H1 (cell line): ENCODE measurements around the gene MLEC. TPM values are rescaled to one million over a fixed set of nuclear protein-coding genes. Genes with fewer than 3 reads are reported as not detected.

Experiments
- CTCF ChIA-PET: fragments of 300-600 bp; sonication (Branson Sonifier 250); formaldehyde crosslinking; loops from one replicate; lab custom pipeline; 2021; ENCODE audit not compliant: partially characterized antibody; lab: Charles Lee
- POLR2A ChIA-PET: fragments of 300-600 bp; sonication (Branson Sonifier 250); formaldehyde crosslinking; loops from one replicate; lab custom pipeline; 2021; ENCODE audit warnings: inconsistent platforms; ENCODE audit not compliant: partially characterized antibody; lab: Charles Lee
- DNase-seq, 2 experiments: peaks; one replicate each; pipeline versions ENCODE4 v3.0.0 to v3.0.0-alpha.2; 2010 to 2022; ENCODE audit warnings: low spot score in 2 of 2, low read depth in 1 of 2, mixed read lengths in 1 of 2
- FAIRE-seq: peaks from 2 replicates; lab custom pipeline; 2011; peaks lifted over from hg19 to GRCh38; lab: Jason Lieb, UNC
- H2AFZ ChIP-seq: 2 replicates; pipeline ENCODE4 v1.8.1; 2012; ENCODE audit warnings: low read length, inconsistent platforms
- H2AK5ac ChIP-seq: 2 replicates; pipeline ENCODE4 v1.6.1; 2013; ENCODE audit warnings: low read depth, low read length
- H2BK120ac ChIP-seq: replicated peaks from 2 replicates; pipeline ENCODE3; 2013; ENCODE audit warnings: low read depth, low read length, inconsistent platforms
- H2BK12ac ChIP-seq: 2 replicates; pipeline ENCODE4 v1.6.1; 2013; ENCODE audit warnings: low read depth, low read length
- H2BK15ac ChIP-seq: 2 replicates; pipeline ENCODE4 v1.6.1; 2013; ENCODE audit warnings: low read length
- H2BK20ac ChIP-seq: 2 replicates; pipeline ENCODE4 v1.6.1; 2013; ENCODE audit warnings: low read length
- H2BK5ac ChIP-seq: 2 replicates; pipeline ENCODE4 v1.6.1; 2013; ENCODE audit warnings: low read depth, low read length
- H3K14ac ChIP-seq: 2 replicates; pipeline ENCODE4 v1.6.1; 2013; ENCODE audit warnings: inconsistent platforms; ENCODE audit not compliant: insufficient read length
- H3K18ac ChIP-seq: 2 replicates; pipeline ENCODE4 v1.6.1; 2013; ENCODE audit warnings: low read length; ENCODE audit errors: extremely low read depth
- H3K23ac ChIP-seq: 2 replicates; pipeline ENCODE4 v1.6.1; 2013; ENCODE audit warnings: inconsistent platforms; ENCODE audit not compliant: insufficient read length
- H3K23me2 ChIP-seq: 2 replicates; pipeline ENCODE4 v1.6.1; 2013; ENCODE audit warnings: low read depth, low read length
- H3K27ac ChIP-seq: 2 replicates; pipeline ENCODE4 v1.6.1; 2011; ENCODE audit warnings: low read depth, low read length, inconsistent platforms
- H3K27me3 ChIP-seq, 4 experiments: replicated peaks in 1 of 4; 1 replicate in 1 of 4; 2 replicates in 3 of 4; pipeline versions ENCODE4 v1.6.1 to v1.8.1; 2011 to 2013; ENCODE audit warnings: low read length in 3 of 4, mild to moderate bottlenecking in 3 of 4, inconsistent platforms in 2 of 4, mixed read lengths in 2 of 4, moderate library complexity in 1 of 4; ENCODE audit not compliant: control insufficient read depth in 3 of 4, insufficient read depth in 3 of 4; ENCODE audit errors: extremely low read depth in 1 of 4
- H3K36me3 ChIP-seq, 4 experiments: 2 replicates each; pipeline versions ENCODE4 v1.6.1 to v1.8.1; 2011 to 2013; ENCODE audit warnings: mild to moderate bottlenecking in 4 of 4, low read length in 3 of 4, moderate library complexity in 2 of 4, control low read depth in 1 of 4, inconsistent platforms in 1 of 4; ENCODE audit not compliant: insufficient read depth in 4 of 4, control insufficient read depth in 2 of 4
- H3K4ac ChIP-seq: replicated peaks from 2 replicates; pipeline ENCODE3; 2013; ENCODE audit warnings: low read length, low read depth, mixed read lengths, inconsistent platforms; ENCODE audit not compliant: insufficient read length
- H3K4me1 ChIP-seq, 4 experiments: replicated peaks in 1 of 4; 1 replicate in 1 of 4; 2 replicates in 3 of 4; pipeline versions ENCODE4 v1.6.1 to v1.8.1; 2011 to 2013; ENCODE audit warnings: low read length in 3 of 4, inconsistent platforms in 2 of 4, mixed read lengths in 1 of 4; ENCODE audit not compliant: insufficient read depth in 4 of 4, control insufficient read depth in 3 of 4
- H3K4me2 ChIP-seq, 2 experiments: 2 replicates each; pipeline versions ENCODE4 v1.6.1 to v1.8.1; 2011 to 2013; ENCODE audit warnings: low read depth in 2 of 2, low read length in 2 of 2, control low read depth in 1 of 2, inconsistent platforms in 1 of 2, mild to moderate bottlenecking in 1 of 2; ENCODE audit not compliant: insufficient read depth in 1 of 2
- H3K4me3 ChIP-seq, 4 experiments: fragments of 200-600, 300-600 bp in 1 of 4; sonication (generic), shearing (Covaris generic), sonication (Bioruptor Twin) in 1 of 4; 2 replicates each; pipeline versions ENCODE4 v1.5.1 to v1.8.1; 2011 to 2016; ENCODE audit warnings: low read length in 4 of 4, low read depth in 3 of 4, control low read depth in 2 of 4, inconsistent platforms in 2 of 4, mild to moderate bottlenecking in 2 of 4, mixed read lengths in 1 of 4, moderate library complexity in 1 of 4; ENCODE audit not compliant: insufficient read depth in 2 of 4; ENCODE audit errors: extremely low read depth in 1 of 4
- H3K56ac ChIP-seq: replicated peaks from 2 replicates; pipeline ENCODE3; 2013; ENCODE audit warnings: low read depth, mild to moderate bottlenecking, mixed read lengths, low read length, inconsistent platforms; ENCODE audit not compliant: insufficient read length
- H3K79me1 ChIP-seq: 2 replicates; pipeline ENCODE4 v1.6.1; 2013; ENCODE audit warnings: low read depth, low read length, control low read depth
- H3K79me2 ChIP-seq, 2 experiments: 2 replicates each; pipeline versions ENCODE4 v1.6.1 to v1.8.1; 2012 to 2013; ENCODE audit warnings: low read length in 2 of 2, mild to moderate bottlenecking in 2 of 2, inconsistent platforms in 1 of 2; ENCODE audit not compliant: insufficient read depth in 2 of 2, control insufficient read depth in 1 of 2
- H3K9ac ChIP-seq, 4 experiments: replicated peaks in 1 of 4; 1 replicate in 1 of 4; 2 replicates in 3 of 4; pipeline versions ENCODE4 v1.6.1 to v1.8.1; 2011 to 2013; ENCODE audit warnings: low read depth in 3 of 4, low read length in 3 of 4, control low read depth in 2 of 4, mild to moderate bottlenecking in 2 of 4, moderate library complexity in 2 of 4, inconsistent platforms in 1 of 4; ENCODE audit errors: extremely low read depth in 1 of 4
- H3K9me3 ChIP-seq, 2 experiments: 2 replicates each; pipeline versions ENCODE4 v1.6.1 to v1.8.1; 2012 to 2013; ENCODE audit warnings: mild to moderate bottlenecking in 2 of 2, moderate library complexity in 2 of 2, control low read depth in 1 of 2, inconsistent platforms in 1 of 2, low read depth in 1 of 2, low read length in 1 of 2, mixed read lengths in 1 of 2; ENCODE audit not compliant: insufficient read depth in 2 of 2
- H4K20me1 ChIP-seq, 2 experiments: replicated peaks in 1 of 2; 2 replicates each; pipeline versions ENCODE3 to v1.8.1; 2011 to 2013; ENCODE audit warnings: inconsistent platforms in 2 of 2, low read length in 2 of 2, mild to moderate bottlenecking in 1 of 2; ENCODE audit not compliant: insufficient read depth in 2 of 2, control insufficient read depth in 1 of 2
- H4K5ac ChIP-seq: 2 replicates; pipeline ENCODE4 v1.6.1; 2013; ENCODE audit warnings: low read length, low read depth, mixed read lengths, inconsistent platforms; ENCODE audit not compliant: insufficient read length
- H4K8ac ChIP-seq: 2 replicates; pipeline ENCODE4 v1.8.0; 2013; ENCODE audit warnings: mild to moderate bottlenecking, moderate library complexity, low read length, inconsistent platforms; ENCODE audit not compliant: insufficient read depth; ENCODE audit errors: extremely low read depth
- H4K91ac ChIP-seq: replicated peaks from 2 replicates; pipeline ENCODE3; 2013; ENCODE audit warnings: low read length, mixed read lengths, inconsistent platforms; ENCODE audit not compliant: insufficient read length
- CBX8 ChIP-seq: fragments of 300-800, 300-1000 bp; sonication (generic); IDR thresholded peaks from 2 replicates; pipeline ENCODE4 v1.7.1; 2016; ENCODE audit warnings: low read depth, low read length, borderline replicate concordance
- EGR1 ChIP-seq: IDR thresholded peaks from 2 replicates; pipeline ENCODE4 v1.6.1; 2011; ENCODE audit warnings: low read depth, low read length, borderline replicate concordance
- EP300 ChIP-seq, 2 experiments: IDR thresholded peaks; 1 replicate in 1 of 2; 2 replicates in 1 of 2; pipeline ENCODE4 v1.6.1; 2011 to 2012; ENCODE audit warnings: low read depth in 2 of 2, low read length in 2 of 2, mild to moderate bottlenecking in 2 of 2, borderline replicate concordance in 1 of 2, inconsistent platforms in 1 of 2, moderate library complexity in 1 of 2
- EZH2 ChIP-seq: fragments of 200-600 bp; sonication (generic); IDR thresholded peaks from 2 replicates; pipeline ENCODE4 v1.7.1; 2012; ENCODE audit warnings: low read depth, mild to moderate bottlenecking, moderate library complexity, low read length, inconsistent platforms; ENCODE audit not compliant: severe bottlenecking
- HDAC2 ChIP-seq, 2 experiments: fragments of 300-600 bp in 1 of 2; sonication (generic) in 1 of 2; IDR thresholded peaks; 2 replicates each; pipeline ENCODE4 v1.6.1; 2011 to 2012; ENCODE audit warnings: low read depth in 2 of 2, low read length in 2 of 2, mild to moderate bottlenecking in 2 of 2, moderate library complexity in 2 of 2, borderline replicate concordance in 1 of 2, inconsistent platforms in 1 of 2
- HDAC6 ChIP-seq: IDR thresholded peaks from one replicate; pipeline ENCODE4 v1.7.1; 2012; ENCODE audit warnings: low read depth, mild to moderate bottlenecking, inconsistent platforms, low read length, moderate library complexity
- KDM1A ChIP-seq: fragments of 200-600, 300-600 bp; sonication (generic); IDR thresholded peaks from 2 replicates; pipeline ENCODE4 v1.7.1; 2016; ENCODE audit warnings: mild to moderate bottlenecking, low read length, borderline replicate concordance
- RXRA ChIP-seq: IDR thresholded peaks from 2 replicates; pipeline ENCODE4 v1.6.1; 2011; ENCODE audit warnings: low read depth, mild to moderate bottlenecking, low read length, moderate library complexity; ENCODE audit not compliant: insufficient read depth
- SIN3A ChIP-seq, 2 experiments: IDR thresholded peaks in 1 of 2; conservative IDR thresholded peaks in 1 of 2; 2 replicates each; pipeline ENCODE4 v1.6.1; 2011 to 2012; ENCODE audit warnings: low read length in 2 of 2, improper control_type of control experiment in 1 of 2, low read depth in 1 of 2, mild to moderate bottlenecking in 1 of 2
- SIX5 ChIP-seq: IDR thresholded peaks from 2 replicates; pipeline ENCODE4 v1.6.1; 2011; ENCODE audit warnings: mild to moderate bottlenecking, low read depth, low read length
- TAF1 ChIP-seq: IDR thresholded peaks from 2 replicates; pipeline ENCODE4 v1.6.1; 2011; ENCODE audit warnings: mild to moderate bottlenecking, low read depth, low read length
- ZNF274 ChIP-seq: IDR thresholded peaks from 2 replicates; pipeline ENCODE4 v1.7.0; 2012; ENCODE audit warnings: low read length, borderline replicate concordance; ENCODE audit errors: extremely low read depth
- WGBS, 2 experiments: shearing (Covaris generic) in 1 of 2; methylation state at CpG; one replicate each; pipeline versions ENCODE4 v1.1.6 to v1.1.7; 2013 to 2015; ENCODE audit warnings: low lambda C conversion rate in 2 of 2, mixed read lengths in 2 of 2, inconsistent platforms in 1 of 2, low coverage in 1 of 2, missing lambda C conversion rate in 1 of 2; ENCODE audit not compliant: insufficient replicate concordance in 2 of 2, insufficient coverage in 1 of 2, insufficient read length in 1 of 2; ENCODE audit errors: extremely low coverage in 1 of 2, missing lambda C conversion rate in 1 of 2; 5-methylcytosine and 5-hydroxymethylcytosine counted together
- polyA plus RNA-seq, 7 experiments: library from polyadenylated mRNA; depleted of rRNA in 3 of 7; stranded (reverse) in 5 of 7; unstranded in 2 of 7; fragments of >200 nt in 5 of 7; fragments of 200-250 nt in 2 of 7; gene quantifications; 1 replicate in 5 of 7; 2 replicates in 1 of 7; 4 replicates in 1 of 7; pipeline versions ENCODE4 v1.2.1 to v1.2.3, GENCODE V29; 2011 to 2013; ENCODE audit warnings: missing spikeins in 2 of 7, mixed read lengths in 2 of 7
- total RNA-seq: library from RNA; stranded (reverse); fragmentation: NEBNext Ultra II Directional; extraction: Animal tissue kit (Norgen Biotek cat#: 25700); gene quantifications from 2 replicates; pipeline ENCODE4 v1.2.1, GENCODE V29; 2021
- TF ChIP-seq, protein P1 (sequence below): IDR thresholded peaks from 2 replicates; pipeline ENCODE4 v1.6.1; 2012; ENCODE audit warnings: inconsistent platforms

The MLEC gene
- total and polyA plus RNA-seq, 2 of the 8 experiments (the other 6 are each of a cell fraction or from before 2014, with no cell fraction given): 37.1 to 260 TPM

DNA sequence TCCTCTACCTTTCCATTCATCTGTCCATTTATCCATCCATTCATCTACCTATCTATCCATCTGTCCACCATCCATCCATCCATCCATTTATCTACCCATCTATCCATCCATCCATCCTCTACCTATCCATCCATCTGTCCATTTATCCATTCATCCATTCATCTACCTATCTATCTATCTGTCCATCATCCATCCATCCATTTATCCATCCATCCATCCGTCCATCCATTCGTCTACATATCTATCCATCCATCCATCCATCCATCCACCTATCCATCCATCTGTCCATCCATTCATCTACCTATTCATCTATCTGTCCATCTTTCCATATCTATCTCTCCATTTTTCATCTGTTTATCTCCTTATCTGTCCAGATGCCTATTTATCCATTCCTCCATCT lies 25.5 kb upstream of the MLEC start:
- no peak overlapping the region for H3K9ac ChIP-seq
- H3K56ac ChIP-seq: no peak overlapping the region
- H2BK120ac ChIP-seq: no peak overlapping the region
- H3K4ac ChIP-seq: no peak overlapping the region
- peaks cover 4% of the 10 kb centered on the region; the same call in 1 of the 2 replicates for H3K23me2 ChIP-seq
- H3K4me3 ChIP-seq: no peak overlapping the region
- H3K14ac ChIP-seq: no peak overlapping the region
- no peak overlapping the region for H2BK12ac ChIP-seq
- H4K5ac ChIP-seq: no peak overlapping the region
- DNase-seq: no peak
- no peak overlapping the region for H2BK5ac ChIP-seq
- H3K4me1 ChIP-seq: no peaks in the 10 kb centered on the region
- H2AFZ ChIP-seq: no peak overlapping the region
- no peaks in the 10 kb centered on the region for H3K79me1 ChIP-seq
- no peak overlapping the region for H4K91ac ChIP-seq
- no peak overlapping the region for H3K4me2 ChIP-seq
- no peak for FAIRE-seq
- no peak overlapping the region for H2AK5ac ChIP-seq
- no peaks in the 10 kb centered on the region for H3K9me3 ChIP-seq
- POLR2A ChIA-PET: interaction anchor here (1.7 kb wide), 1 partner anchor 12 kb away, joined by 5 read pairs; no protein-coding TSS in a partner anchor
- H2BK15ac ChIP-seq: no peak overlapping the region
- H4K20me1 ChIP-seq: peaks cover 0 to 4% of the 10 kb centered on the region in 2 experiments
- H3K18ac ChIP-seq: no peak overlapping the region
- H3K27ac ChIP-seq: no peak overlapping the region
- H3K23ac ChIP-seq: no peak overlapping the region
- no peaks in the 10 kb centered on the region for H3K79me2 ChIP-seq
- CTCF ChIA-PET: no interaction called here
- H3K36me3 ChIP-seq: no peaks in the 10 kb centered on the region
- no peak overlapping the region for H2BK20ac ChIP-seq
- 89 to 100% methylated on average over 2 of the region's 2 CpGs for WGBS, 2 experiments
- H4K8ac ChIP-seq: no peak overlapping the region
- H3K27me3 ChIP-seq: no peaks in the 10 kb centered on the region
- TF ChIP-seq RXRA (no peak), ZNF274 (no peak), TAF1 (no peak), CBX8 (no peak), EZH2 (no peak), EP300 (IDR thresholded peaks at IDR 0.05; ENCODE audit: borderline replicate concordance in 1 of 2, low read depth in 2 of 2, low read length in 2 of 2) (no peak), HDAC6 (no peak), HDAC2 (IDR thresholded peaks at IDR 0.05; ENCODE audit: borderline replicate concordance in 1 of 2, low read depth in 2 of 2, low read length in 2 of 2) (no peak), SIX5 (no peak), SIN3A (conservative IDR thresholded peaks at IDR 0.05 in 1 of 2, IDR thresholded peaks at IDR 0.05 in 1 of 2; ENCODE audit: low read depth in 1 of 2, low read length in 2 of 2) (no peak), KDM1A (no peak), EGR1 (no peak)
- TF ChIP-seq, protein P1, sequence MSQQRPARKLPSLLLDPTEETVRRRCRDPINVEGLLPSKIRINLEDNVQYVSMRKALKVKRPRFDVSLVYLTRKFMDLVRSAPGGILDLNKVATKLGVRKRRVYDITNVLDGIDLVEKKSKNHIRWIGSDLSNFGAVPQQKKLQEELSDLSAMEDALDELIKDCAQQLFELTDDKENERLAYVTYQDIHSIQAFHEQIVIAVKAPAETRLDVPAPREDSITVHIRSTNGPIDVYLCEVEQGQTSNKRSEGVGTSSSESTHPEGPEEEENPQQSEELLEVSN: no peak
